Peyer's patch (tissue), 4 donors: ENCODE measurements around the gene SCAMP1.

ENCODE experiments used
- CTCF ChIP-seq, 6 experiments: fragments of 450-650 bp in 4 of 6; fragments of 200-600 bp in 2 of 6; sonication (generic) in 1 of 6; IDR thresholded peaks; one replicate each; pipeline ENCODE4 v1.5.1; 2017 to 2019; ENCODE audit warnings: antibody characterized with exemption in 6 of 6, mild to moderate bottlenecking in 3 of 6, moderate library complexity in 1 of 6
- POLR2A ChIP-seq, 2 donors: fragments of 450-650 bp; IDR thresholded peaks; one replicate each; pipeline ENCODE4 v1.5.1; 2017; ENCODE audit warnings: antibody characterized with exemption in 2 of 2, mild to moderate bottlenecking in 2 of 2, moderate library complexity in 2 of 2

GRCh38 chr5:78449103-78449502, 88.7 kb downstream of the SCAMP1 start:
- TF ChIP-seq CTCF (IDR thresholded peaks at IDR 0.05) (no peak), POLR2A (IDR thresholded peaks at IDR 0.05) (no peak)
